ENCODE results near the gene E2F6. TPM values are rescaled to one million over a fixed set of nuclear protein-coding genes. Genes with fewer than 3 reads are reported as not detected.

E2F6 gene
- total and polyA plus RNA-seq, 2 experiments from 2014 or later: 22.6 to 27.2 TPM

GRCh38 chr2:11498543-11499034 lies 32.6 kb upstream of the E2F6 start:
- peak in 1 of 2 donors; percentile 20 for DNase-seq (ENCODE audit: low read depth in 1 of 2, low spot score in 1 of 2)
- no peak overlapping the region for H3K4me3 ChIP-seq
- no peaks in the 10 kb centered on the region for H3K36me3 ChIP-seq
- peaks cover 36% of the 10 kb centered on the region for H3K4me1 ChIP-seq (ENCODE audit: low read depth)
- H3K27ac ChIP-seq: peak overlapping the region; percentile 87
- no peaks in the 10 kb centered on the region for H3K9me3 ChIP-seq (ENCODE audit: low read depth)
- TF ChIP-seq CTCF (IDR thresholded peaks at IDR 0.05; ENCODE audit: low read depth, low read length): no peak
- no peaks in the 10 kb centered on the region for H3K27me3 ChIP-seq

- peak in 1 of 2 donors; percentile 34 for DNase-seq (ENCODE audit: low read depth in 1 of 2, low spot score in 1 of 2)
- H3K4me3 ChIP-seq: no peak overlapping the region
- H3K27ac ChIP-seq: peak overlapping the region; percentile 42
- TF ChIP-seq CTCF (IDR thresholded peaks at IDR 0.05; ENCODE audit: low read depth, low read length): no peak
- H3K36me3 ChIP-seq: no peaks in the 10 kb centered on the region
- peaks cover 36% of the 10 kb centered on the region for H3K4me1 ChIP-seq (ENCODE audit: low read depth)
- H3K9me3 ChIP-seq (ENCODE audit: low read depth): no peaks in the 10 kb centered on the region
- no peaks in the 10 kb centered on the region for H3K27me3 ChIP-seq
Measured at GRCh38 chr2:11495844-11496681, 30.1 kb upstream of the E2F6 start.

- H3K27ac ChIP-seq: no peak overlapping the region
- no peak overlapping the region for H3K4me3 ChIP-seq
- DNase-seq (ENCODE audit: low read depth in 1 of 2, low spot score in 1 of 2): no peak
- no peaks in the 10 kb centered on the region for H3K9me3 ChIP-seq (ENCODE audit: low read depth)
- H3K27me3 ChIP-seq: no peaks in the 10 kb centered on the region
- no peaks in the 10 kb centered on the region for H3K36me3 ChIP-seq
- TF ChIP-seq CTCF (IDR thresholded peaks at IDR 0.05; ENCODE audit: low read depth, low read length): no peak
- H3K4me1 ChIP-seq (ENCODE audit: low read depth): peaks cover 28% of the 10 kb centered on the region
Measured at GRCh38 chr2:11494310-11494709, 28.3 kb upstream of the E2F6 start.

- H3K4me3 ChIP-seq: no peak overlapping the region
Measured at GRCh38 chr2:11493282-11493681, 27.3 kb upstream of the E2F6 start.

GRCh38 chr2:11492720-11493119 lies 26.8 kb upstream of the E2F6 start:
- DNase-seq (ENCODE audit: low read depth in 1 of 2, low spot score in 1 of 2): no peak
- Histone ChIP-seq H3K9me3 (ENCODE audit: low read depth) (no peaks in the 10 kb centered on the region), H3K27me3 (no peaks in the 10 kb centered on the region), H3K4me1 (ENCODE audit: low read depth) (peaks cover 13% of the 10 kb centered on the region), H3K36me3 (no peaks in the 10 kb centered on the region), H3K4me3 (no peak overlapping the region), H3K27ac (no peak overlapping the region)
- no peak for TF ChIP-seq CTCF (IDR thresholded peaks at IDR 0.05; ENCODE audit: low read depth, low read length)

More at GRCh38 chr2:11493282-11493681, 27.3 kb upstream of the E2F6 start:
- DNase-seq (ENCODE audit: low read depth in 1 of 2, low spot score in 1 of 2): no peak
- Histone ChIP-seq H3K27ac (no peak overlapping the region), H3K36me3 (no peaks in the 10 kb centered on the region), H3K9me3 (ENCODE audit: low read depth) (no peaks in the 10 kb centered on the region), H3K4me1 (ENCODE audit: low read depth) (peaks cover 19% of the 10 kb centered on the region), H3K27me3 (no peaks in the 10 kb centered on the region)
- TF ChIP-seq CTCF (IDR thresholded peaks at IDR 0.05; ENCODE audit: low read depth, low read length): no peak
